Stimulated activated CD8-positive, alpha-beta memory T cell treated with anti-CD3 and anti-CD28 coated beads, Interleukin-2, amount 100 ng/mL, for 1 hour (primary cell): ENCODE measurements around the gene F2RL3.
"Not testable (repeated sequence)": the region's sequence is repeated elsewhere in the genome, so short reads cannot be mapped to it uniquely, and the experiment has no call there.

Experiments
- DNase-seq, 2 donors: peaks; one replicate each; pipeline ENCODE4 v3.0.0-alpha.2; 2020; ENCODE audit warnings: low read depth in 2 of 2

F2RL3 gene

GRCh38 chr19:16921766-16922591 lies 33.2 kb downstream of the F2RL3 start:
- DNase-seq = no peak

- DNase-seq = no peak
Observed at GRCh38 chr19:16922592-16922934, 33.8 kb downstream of the F2RL3 start.

GRCh38 chr19:16922949-16923348 lies 34.1 kb downstream of the F2RL3 start:
- no peak for DNase-seq

- DNase-seq = no peak
Observed at GRCh38 chr19:16927883-16928282, 39.1 kb downstream of the F2RL3 start.

- DNase-seq = no peak
Observed at GRCh38 chr19:16928351-16928750, 39.6 kb downstream of the F2RL3 start.

GRCh38 chr19:16928916-16929315 lies 40.1 kb downstream of the F2RL3 start:
- no peak for DNase-seq

GRCh38 chr19:16930753-16931152 lies 42.0 kb downstream of the F2RL3 start:
- DNase-seq = no peak

- no peak for DNase-seq
Observed at GRCh38 chr19:16931306-16931705, 42.5 kb downstream of the F2RL3 start.

GRCh38 chr19:16934489-16934888 lies 45.7 kb downstream of the F2RL3 start:
- no peak for DNase-seq

- no peak for DNase-seq
Observed at GRCh38 chr19:16936901-16937300, 48.1 kb downstream of the F2RL3 start.

GRCh38 chr19:16937796-16938195 lies 49.0 kb downstream of the F2RL3 start:
- not testable (repeated sequence) for DNase-seq

GRCh38 chr19:16938211-16938610 lies 49.4 kb downstream of the F2RL3 start:
- DNase-seq = no peak

GRCh38 chr19:16940063-16940462 lies 51.3 kb downstream of the F2RL3 start:
- not testable (repeated sequence) for DNase-seq

- DNase-seq = no peak
Observed at GRCh38 chr19:16940626-16941025, 51.8 kb downstream of the F2RL3 start.
